Measurements from ENCODE around the gene MGAT4C. TPM values are rescaled to one million over a fixed set of nuclear protein-coding genes. Genes with fewer than 3 reads are reported as not detected.

Gene MGAT4C
- total and polyA plus RNA-seq, 2 donors from 2014 or later: 0.16 TPM; not detected in 1

DNA sequence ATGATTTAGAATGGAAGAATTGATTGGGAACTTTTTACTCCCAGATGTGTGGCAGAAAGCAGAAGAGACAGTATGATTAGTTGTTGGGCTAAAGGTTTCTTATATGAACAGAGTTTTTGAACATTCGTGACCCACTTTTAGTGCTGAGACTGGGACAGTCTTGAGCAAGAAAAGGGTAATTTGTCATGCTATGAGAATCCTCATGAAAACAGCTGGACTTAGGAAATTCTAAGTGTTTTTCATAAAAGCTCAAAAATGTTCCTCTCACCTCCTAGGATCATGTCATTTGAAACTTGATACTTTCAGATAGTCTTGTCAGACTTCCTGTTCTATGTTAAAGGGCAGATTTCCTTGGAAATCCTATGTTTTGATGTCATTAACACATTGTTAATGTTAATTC lies 86.1 kb downstream of the MGAT4C start:
- TF ChIP-seq, protein P1, sequence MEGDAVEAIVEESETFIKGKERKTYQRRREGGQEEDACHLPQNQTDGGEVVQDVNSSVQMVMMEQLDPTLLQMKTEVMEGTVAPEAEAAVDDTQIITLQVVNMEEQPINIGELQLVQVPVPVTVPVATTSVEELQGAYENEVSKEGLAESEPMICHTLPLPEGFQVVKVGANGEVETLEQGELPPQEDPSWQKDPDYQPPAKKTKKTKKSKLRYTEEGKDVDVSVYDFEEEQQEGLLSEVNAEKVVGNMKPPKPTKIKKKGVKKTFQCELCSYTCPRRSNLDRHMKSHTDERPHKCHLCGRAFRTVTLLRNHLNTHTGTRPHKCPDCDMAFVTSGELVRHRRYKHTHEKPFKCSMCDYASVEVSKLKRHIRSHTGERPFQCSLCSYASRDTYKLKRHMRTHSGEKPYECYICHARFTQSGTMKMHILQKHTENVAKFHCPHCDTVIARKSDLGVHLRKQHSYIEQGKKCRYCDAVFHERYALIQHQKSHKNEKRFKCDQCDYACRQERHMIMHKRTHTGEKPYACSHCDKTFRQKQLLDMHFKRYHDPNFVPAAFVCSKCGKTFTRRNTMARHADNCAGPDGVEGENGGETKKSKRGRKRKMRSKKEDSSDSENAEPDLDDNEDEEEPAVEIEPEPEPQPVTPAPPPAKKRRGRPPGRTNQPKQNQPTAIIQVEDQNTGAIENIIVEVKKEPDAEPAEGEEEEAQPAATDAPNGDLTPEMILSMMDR (IDR thresholded peaks at IDR 0.05; ENCODE audit: borderline replicate concordance, extremely low read depth, insufficient read depth): no peak
- no peak overlapping the region for H3K9ac ChIP-seq (ENCODE audit: low read length in 3 of 3)
- DNase-seq (no peak), FAIRE-seq (no peak)
- H3K27me3 ChIP-seq (ENCODE audit: control insufficient read depth, insufficient read depth, low read length): no peaks in the 10 kb centered on the region
- no peaks in the 10 kb centered on the region for H3K9me3 ChIP-seq (ENCODE audit: control insufficient read depth in 2 of 3, insufficient read depth in 1 of 3, low read length in 3 of 3)
- H3K4me3 ChIP-seq (ENCODE audit: low read length in 3 of 3): no peak overlapping the region
- H3K4me1 ChIP-seq (ENCODE audit: control insufficient read depth in 2 of 3, insufficient read depth in 2 of 3, low read depth in 1 of 3, low read length in 3 of 3): no peaks in the 10 kb centered on the region
- no peaks in the 10 kb centered on the region for H3K36me3 ChIP-seq (ENCODE audit: control insufficient read depth in 2 of 3, insufficient read depth in 3 of 3, low read length in 3 of 3)
- intact Hi-C loops (cut with DNase I): no loop called here
- H3K27ac ChIP-seq (ENCODE audit: low read depth in 2 of 2, low read length in 2 of 2): no peak overlapping the region

DNA sequence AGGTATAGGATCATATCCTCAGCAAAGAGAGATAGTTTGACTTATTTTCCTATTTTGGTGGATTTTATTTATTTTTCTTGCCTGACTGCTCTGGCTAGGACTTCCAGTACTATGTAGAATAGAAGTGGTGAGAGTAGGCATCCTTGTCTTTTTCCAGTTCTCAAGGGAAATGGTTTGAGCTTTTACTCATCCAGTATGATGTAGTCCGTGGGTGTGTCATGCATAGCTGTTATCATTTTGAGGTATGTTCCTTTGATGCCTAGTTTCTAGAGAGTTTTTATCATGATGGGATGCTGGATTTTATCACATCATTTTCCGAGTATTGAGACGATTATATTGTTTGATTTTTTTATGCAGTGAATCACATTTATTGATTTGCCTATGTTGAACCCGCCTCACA lies 97.2 kb downstream of the MGAT4C start:
- H3K9ac ChIP-seq (ENCODE audit: low read length in 3 of 3): no peak overlapping the region
- H3K27me3 ChIP-seq (ENCODE audit: control insufficient read depth, insufficient read depth, low read length): no peaks in the 10 kb centered on the region
- FAIRE-seq: no peak
- intact Hi-C loops (cut with DNase I): no loop called here
- H3K9me3 ChIP-seq (ENCODE audit: control insufficient read depth in 2 of 3, insufficient read depth in 1 of 3, low read length in 3 of 3): no peaks in the 10 kb centered on the region
- H3K4me3 ChIP-seq (ENCODE audit: low read length in 3 of 3): no peak overlapping the region
- no peak overlapping the region for H3K27ac ChIP-seq (ENCODE audit: low read depth in 2 of 2, low read length in 2 of 2)
- TF ChIP-seq, protein P1 (IDR thresholded peaks at IDR 0.05; ENCODE audit: borderline replicate concordance, extremely low read depth, insufficient read depth): no peak
- DNase-seq: no peak
- no peaks in the 10 kb centered on the region for H3K36me3 ChIP-seq (ENCODE audit: control insufficient read depth in 2 of 3, insufficient read depth in 3 of 3, low read length in 3 of 3)
- no peaks in the 10 kb centered on the region for H3K4me1 ChIP-seq (ENCODE audit: control insufficient read depth in 2 of 3, insufficient read depth in 2 of 3, low read depth in 1 of 3, low read length in 3 of 3)

DNA sequence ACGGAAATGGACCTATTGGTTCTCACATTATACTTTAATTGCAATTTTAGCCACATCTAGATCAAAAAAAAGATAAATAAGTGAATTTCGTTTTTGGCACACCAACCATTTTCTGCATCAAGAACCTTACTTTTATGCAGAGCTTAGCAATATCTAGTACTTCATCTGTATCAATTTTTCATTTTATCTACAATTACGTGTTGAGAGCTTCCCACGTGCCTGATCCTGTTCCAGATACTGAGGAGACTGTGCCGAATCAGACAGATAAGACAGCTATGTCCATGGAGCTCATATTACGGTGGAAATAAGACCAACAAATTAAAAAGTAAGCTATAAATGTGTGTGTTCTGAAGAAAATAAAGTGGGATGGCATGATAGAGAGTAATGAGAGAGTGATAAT lies 101.6 kb downstream of the MGAT4C start:
- H3K9me3 ChIP-seq (ENCODE audit: control insufficient read depth in 2 of 3, insufficient read depth in 1 of 3, low read length in 3 of 3): no peaks in the 10 kb centered on the region
- FAIRE-seq: no peak
- intact Hi-C loops (cut with DNase I): no loop called here

More for the DNA sequence above, 101.6 kb downstream of the MGAT4C start:
- TF ChIP-seq, protein P1 (IDR thresholded peaks at IDR 0.05; ENCODE audit: borderline replicate concordance, extremely low read depth, insufficient read depth): no peak
- Histone ChIP-seq H3K4me3 (ENCODE audit: low read length in 3 of 3) (no peak overlapping the region), H3K27ac (ENCODE audit: low read depth in 2 of 2, low read length in 2 of 2) (no peak overlapping the region), H3K9ac (ENCODE audit: low read length in 3 of 3) (no peak overlapping the region), H3K36me3 (ENCODE audit: control insufficient read depth in 2 of 3, insufficient read depth in 3 of 3, low read length in 3 of 3) (no peaks in the 10 kb centered on the region), H3K4me1 (ENCODE audit: control insufficient read depth in 2 of 3, insufficient read depth in 2 of 3, low read depth in 1 of 3, low read length in 3 of 3) (no peaks in the 10 kb centered on the region), H3K27me3 (ENCODE audit: control insufficient read depth, insufficient read depth, low read length) (no peaks in the 10 kb centered on the region)
- DNase-seq: no peak
